NCI-H2196 treated with DMSO at 0.1 percent for 48 hours (cell line): ENCODE data around the gene SREBF1.

ENCODE experiments used
- DNase-seq: peaks from one replicate; lab custom pipeline; 2025; ENCODE audit not compliant: unreplicated experiment; lab: John Stamatoyannopoulos, UW

Gene SREBF1

DNA sequence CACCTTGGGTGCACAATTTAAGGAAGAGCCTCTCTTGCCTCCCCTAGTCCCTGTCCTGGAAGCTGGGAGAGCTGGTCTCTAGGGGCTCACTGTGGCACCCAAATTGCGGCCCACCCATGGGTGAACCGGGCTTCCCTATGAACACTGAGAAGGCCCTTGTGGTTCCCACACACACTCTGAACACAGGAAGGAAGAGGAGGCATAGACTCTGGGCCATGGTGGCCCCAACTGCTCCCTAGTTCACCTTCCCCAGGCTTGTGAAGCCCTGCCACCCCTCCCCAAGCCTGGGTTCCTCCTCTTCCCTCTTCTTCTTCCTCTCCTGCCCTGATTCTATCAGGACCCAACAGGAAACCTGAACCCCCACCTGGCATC lies 10.5 kb downstream of the SREBF1 start:
- DNase-seq, result no peak

DNA sequence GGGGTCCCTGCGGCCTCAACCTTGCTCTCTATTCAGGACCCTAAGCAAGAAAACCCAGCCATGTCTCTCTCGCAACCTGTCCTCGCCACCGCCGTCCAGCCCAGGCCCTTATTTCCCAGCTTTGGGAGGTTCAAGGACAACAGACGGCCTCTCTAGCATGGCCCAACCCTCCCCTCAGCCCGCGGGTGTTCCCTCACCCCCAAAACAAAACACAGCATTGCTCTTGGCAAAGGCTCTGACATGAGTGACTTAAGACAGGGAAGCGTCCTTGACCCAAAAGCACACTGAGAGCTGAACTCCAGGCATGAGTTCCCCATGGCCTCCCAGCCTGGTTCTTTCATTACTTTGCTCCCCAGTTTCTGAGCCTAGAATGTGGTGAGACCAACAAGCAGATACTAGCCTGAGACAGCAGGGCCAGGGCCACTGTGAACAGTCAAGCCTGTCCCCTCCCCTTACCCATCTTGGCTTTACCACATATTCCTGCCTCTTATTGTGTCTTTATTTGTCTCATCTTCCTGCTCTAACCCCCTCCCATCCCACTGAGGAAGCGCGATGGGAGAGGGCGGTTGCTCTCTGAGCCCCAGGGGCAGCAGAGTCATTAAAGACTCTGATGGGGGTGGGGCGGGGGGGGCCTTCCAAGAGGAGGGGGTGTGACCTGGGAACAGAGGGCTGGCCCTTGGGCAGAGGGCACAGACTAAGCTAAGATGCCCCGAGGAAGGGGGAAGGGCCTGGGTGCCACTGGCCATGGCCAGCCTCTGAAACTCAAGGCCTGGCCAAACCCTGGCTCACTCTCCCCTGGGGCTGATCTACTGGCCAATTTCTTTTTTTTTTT lies 11.8 kb downstream of the SREBF1 start:
- no peak for DNase-seq

DNA sequence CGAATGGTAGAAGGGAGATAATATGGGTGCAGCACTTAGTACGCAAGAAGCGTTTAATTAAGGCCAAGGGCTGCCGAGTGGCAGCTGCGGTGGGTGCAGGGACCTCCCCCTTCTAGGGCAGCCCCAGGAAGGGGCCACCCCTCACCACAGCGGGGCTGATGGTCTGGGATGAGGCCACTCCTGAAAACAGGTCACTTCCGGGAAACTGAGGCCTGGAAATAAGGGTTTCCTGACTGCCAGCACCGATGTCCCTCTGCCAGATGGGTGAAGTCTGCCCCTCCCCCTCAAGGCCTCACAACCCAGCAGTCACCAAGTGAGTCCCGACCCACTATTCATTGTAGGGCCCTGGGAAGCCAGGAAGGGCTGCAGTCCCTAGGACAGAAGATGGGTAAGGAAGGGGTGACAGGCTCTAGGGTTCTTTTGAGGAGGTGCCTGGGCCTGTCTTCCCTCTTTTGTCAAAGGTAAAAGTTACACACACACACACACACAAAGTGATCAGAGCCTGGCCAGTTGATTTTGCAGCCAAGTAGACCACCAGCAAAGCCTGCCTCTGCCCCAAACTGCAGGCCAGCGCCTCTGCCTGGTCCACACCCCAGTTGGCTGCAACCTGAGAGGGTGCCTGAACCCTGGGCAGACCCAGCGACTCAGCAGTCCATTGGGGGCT lies 12.5 kb downstream of the SREBF1 start:
- no peak for DNase-seq

DNA sequence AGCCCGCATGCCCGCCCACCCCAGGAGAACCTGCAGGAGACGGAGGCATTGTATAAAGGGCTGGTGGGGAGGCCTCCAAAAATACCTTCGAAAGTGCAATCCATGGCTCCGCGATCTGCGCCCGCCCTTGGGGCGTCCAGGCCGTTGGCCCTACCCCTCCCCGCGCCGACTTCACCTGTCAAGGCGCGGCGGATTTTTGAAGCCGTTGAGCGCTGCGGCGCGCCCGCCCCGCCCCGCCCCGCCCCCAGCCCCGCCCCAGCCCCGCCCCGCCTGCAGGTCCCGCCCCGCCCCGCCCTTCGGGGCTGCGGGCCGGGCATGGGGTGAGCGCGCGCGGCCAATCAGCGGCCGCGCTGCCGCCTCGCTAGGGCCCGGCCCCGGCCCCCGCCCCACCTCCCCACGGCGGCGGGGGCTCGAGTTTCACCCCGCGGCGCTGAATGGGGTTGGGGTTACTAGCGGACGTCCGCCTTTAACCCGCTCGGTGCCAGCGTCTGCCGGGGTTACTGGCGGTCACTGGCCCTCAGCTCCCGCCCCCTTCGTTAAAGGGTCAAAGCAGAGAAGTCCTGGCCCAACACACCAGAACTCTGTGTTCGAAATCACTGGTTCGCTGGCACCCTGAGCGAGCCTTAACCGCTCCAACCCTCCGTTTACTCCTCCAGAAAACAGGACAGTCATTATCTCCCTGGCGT lies 13.2 kb downstream of the SREBF1 start:
- peak; percentile 67 for DNase-seq

DNA sequence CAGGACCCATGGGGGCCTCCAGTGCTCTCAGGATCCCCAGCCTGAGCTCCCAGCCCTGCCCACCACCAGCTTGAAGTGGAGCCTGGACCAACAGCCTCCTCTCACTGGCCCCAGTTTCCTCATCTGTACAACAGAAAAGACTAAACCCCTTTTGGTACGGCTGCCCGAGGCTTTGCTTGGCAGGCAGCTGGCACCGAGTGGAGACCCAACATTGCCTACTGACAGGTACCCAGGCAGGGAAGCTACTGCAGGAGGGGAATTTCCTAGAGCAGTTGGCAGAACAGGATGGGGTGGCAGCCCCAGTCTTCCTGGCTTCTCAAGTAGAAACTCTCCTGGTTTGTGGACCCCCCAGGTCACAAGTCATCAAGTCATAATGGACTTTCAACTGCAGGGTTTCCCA lies 14.2 kb downstream of the SREBF1 start:
- DNase-seq, result no peak

DNA sequence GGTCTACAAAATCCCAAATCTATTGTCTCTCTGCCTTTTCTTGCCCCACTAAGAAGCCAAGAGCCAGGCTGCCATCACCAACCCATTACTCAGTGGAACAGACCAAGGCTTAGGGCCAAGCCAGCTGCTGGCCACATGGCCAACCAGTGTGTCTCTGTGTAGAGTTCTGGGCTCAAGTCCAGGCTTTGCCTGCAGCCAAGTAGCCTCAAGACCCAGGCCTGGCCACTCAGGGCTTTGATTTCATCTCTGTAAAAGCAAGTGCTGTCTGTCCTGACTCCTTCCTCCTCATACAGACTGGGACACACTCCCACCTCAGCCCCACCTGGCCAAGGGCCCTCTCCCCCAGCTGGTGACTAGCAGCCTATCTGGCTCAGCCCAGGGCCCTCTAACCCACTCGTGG lies 14.6 kb downstream of the SREBF1 start:
- no peak for DNase-seq

DNA sequence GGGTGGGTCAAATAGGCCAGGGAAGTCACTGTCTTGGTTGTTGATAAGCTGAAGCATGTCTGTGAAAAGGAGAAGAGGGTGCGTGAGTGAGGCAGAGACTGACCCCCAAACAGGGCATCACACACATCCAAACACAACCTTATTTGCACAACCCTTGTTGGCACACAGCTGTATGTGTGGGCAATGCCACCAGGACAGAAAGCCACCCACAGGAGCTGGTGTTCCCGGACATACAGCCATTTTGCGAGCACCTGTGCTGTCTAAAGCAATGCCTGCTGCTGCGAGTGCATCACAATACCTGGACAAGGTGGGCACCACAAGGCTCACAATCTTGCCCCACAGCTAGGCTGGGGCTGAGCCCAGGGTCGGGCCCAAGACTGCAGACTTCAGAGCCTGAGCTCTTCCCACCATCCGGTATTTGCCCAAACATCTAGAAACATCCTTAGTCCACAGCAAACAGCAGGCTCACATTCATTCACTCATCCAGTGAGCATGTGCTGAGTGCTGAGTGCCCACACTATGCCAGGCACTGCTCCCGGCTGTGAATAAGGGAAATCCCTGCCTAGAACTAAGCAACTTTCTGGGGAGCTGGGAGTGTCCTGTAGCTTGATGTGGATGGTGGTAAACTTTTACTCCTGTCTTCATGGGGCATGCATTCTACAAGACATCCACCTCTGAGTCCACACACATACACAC lies 16.2 kb downstream of the SREBF1 start:
- no peak for DNase-seq

DNA sequence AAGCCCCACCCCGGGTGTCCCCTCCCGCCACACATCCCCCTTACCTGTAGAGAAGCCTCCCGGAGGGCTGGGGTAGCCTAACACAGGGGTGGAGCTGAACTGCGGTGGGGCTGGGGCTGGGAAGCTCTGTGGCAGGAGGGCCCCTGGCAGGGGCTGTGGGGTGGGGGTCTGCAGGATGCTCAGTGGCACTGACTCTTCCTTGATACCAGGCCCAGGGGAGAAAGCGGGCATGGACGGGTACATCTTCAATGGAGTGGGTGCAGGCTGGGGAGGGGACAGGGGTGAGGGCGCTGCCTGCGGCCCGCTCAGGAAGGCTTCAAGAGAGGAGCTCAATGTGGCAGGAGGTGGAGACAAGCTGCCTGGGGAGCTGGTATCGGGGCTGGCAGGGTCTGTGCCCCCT lies 16.7 kb downstream of the SREBF1 start:
- no peak for DNase-seq

DNA sequence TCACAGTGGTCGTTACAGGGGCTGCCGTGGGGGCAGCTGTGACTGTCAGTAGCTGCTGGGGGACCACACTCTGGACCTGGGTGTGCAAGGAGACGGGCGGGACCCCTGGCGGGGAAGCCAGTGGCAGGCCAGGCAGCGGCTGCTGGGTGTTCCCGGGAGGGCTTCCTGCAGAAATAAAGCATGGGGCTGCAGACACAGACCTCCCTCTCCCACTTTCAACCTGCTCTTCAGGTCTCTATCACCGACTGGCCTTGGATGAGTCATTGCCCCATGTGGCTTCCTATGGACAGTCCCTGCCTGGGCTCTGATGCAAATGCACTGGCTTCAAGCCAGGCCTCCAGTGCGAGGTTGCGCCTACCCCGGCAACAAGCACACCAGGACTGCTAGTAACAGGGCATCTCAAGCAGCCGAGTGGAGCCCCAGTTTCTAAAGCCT lies 17.2 kb downstream of the SREBF1 start:
- no peak for DNase-seq

DNA sequence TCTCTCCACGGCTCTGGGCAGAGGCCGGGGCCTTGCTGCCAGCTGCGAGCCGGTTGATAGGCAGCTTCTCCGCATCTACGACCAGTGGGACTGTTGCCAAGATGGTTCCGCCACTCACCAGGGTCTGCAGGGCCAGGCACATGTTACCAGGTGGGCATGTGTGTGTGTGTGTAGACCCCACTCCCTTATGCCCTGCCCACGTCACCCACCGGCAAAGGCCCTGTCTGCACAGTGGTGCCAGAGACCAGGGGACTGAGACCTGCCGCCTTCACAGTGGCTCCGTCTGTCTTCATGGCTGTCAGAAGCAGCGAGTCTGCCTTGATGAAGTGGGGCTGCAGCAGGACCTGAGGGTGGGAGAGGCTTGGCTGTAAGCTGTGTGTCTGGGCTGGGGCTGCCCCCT lies 17.7 kb downstream of the SREBF1 start:
- no peak for DNase-seq

DNA sequence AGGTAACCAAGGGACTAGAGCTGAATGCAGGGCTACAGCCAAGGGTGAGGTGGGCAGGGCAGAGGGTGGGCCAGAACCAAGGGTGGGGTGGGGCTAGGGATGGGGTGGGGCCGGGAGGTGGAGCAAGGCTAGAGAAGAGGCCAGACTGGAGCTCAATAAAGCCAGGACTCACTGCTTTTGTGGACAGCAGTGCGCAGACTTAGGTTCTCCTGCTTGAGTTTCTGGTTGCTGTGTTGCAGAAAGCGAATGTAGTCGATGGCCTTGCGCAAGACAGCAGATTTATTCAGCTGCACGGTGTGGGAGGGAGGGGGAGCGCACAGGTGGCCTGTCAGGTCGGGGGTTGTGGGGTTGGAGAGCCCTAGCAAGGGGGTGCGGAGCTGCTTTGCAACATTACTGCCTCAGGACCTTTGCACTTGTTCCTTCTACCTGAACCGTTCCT lies 18.7 kb downstream of the SREBF1 start:
- no peak for DNase-seq

DNA sequence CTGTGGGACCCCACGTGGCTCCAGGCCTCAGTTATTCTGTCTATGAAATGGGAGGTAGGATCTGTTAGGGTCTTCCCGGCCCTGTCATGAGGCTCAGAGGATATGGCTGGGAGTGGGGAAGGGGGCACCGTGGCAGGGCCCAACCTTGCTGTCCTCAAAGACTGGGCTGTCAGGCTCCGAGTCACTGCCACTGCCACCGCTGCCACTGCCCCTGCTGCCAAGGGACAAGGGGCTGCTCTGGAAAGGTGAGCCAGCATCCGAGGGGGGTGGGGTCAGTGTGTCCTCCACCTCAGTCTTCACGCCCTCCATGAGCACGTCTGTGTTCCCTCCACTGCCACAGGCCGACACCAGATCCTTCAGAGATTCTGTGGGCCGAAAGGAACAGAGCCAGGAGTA lies 19.2 kb downstream of the SREBF1 start:
- DNase-seq, result no peak

DNA sequence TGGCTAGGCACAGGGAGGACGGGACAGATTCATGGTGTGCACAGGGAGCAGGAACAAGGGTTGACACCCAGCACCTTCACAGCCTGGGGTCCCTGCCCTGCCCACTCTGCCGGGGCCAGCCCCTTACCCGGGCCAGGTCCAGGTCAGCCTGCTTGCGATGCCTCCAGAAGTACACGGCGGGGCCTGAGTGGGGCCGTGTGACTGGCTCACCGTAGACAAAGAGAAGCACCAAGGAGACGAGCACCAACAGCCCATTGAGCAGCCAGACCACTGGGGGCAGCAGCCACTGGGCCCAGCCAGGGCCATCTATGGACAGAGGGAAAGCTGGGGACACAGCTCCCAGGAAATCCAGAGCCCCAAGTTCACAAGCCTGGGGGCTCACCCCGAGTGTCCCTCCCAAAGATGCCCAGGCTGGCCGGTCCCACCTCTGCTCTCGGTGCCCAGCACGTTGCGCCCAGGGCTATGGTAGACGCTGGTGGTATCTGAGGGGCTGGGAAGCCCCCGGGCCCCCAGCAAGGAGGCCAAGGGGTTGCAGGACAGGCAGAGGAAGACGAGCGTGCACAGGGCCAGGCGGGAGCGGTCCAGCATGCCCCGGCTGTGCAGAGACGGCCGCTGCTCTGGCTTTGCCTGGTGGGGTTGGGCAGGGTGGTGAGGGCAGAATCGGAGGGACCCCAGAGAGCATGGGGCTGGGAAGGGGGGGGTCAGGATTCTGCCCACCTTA lies 19.8 kb downstream of the SREBF1 start:
- DNase-seq, result no peak

DNA sequence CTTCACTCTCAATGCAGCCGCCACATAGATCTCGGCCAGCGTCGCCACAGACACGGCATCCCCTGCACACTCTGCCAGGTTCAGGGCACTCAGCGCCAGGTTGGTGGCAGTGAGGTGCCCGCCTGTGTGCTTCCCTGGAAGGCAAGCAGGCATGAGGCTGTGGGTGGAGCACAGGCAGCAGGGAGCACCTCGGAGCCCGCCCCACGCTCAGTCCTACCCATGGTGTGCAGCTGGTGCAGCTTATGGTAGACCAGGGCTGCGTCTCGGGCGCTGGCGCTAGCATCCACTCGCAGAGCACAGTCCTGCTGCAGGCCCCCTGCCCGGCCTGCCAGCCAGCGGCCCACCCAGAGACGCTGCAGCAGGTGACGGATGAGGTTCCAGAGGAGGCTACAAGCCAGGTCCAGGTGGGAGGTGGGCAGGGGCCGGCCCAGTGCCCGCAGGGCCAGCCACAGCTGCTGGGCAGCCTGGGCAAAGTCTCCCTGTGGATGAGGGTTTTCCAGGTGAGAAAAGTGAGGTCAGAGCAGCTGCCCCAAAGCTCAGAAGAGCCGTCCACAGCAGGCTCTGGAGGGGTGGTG lies 20.5 kb downstream of the SREBF1 start:
- no peak for DNase-seq

DNA sequence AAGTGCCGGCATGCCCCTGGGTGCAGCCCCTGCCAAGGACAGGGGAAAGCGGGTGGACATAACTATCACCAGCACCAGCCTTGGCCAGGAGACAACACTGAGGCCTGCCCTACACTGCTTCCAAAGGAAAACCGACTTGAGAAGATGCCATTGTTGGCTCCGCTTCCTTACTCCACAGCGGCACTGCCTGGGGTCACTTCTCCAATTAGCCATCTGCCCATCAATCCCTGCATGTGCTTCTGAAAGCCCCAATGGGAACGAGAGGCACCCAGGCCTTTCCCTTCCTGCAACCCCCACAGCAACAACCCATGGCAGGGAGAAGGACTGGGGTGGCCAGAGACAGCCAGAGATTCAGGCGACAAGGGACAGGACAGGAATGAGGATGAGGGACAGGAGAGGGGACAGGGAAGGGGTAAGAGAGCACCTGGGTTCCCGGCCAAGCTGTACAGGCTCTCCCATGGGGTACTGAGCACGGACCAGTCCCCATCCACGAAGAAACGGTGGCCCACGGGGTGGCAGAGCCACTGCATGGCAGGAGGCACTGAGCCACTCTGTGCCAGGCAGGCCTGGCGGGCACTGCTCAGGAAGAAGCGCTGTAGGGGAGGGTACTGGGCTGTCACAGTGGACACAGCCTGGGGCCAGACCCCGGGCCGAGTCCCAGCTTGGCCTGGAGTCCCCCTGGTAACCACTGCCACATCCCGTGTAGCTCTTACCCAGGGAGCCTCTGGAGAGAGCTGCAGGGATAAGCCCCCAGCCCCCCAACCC lies 21.2 kb downstream of the SREBF1 start:
- DNase-seq, result no peak

DNA sequence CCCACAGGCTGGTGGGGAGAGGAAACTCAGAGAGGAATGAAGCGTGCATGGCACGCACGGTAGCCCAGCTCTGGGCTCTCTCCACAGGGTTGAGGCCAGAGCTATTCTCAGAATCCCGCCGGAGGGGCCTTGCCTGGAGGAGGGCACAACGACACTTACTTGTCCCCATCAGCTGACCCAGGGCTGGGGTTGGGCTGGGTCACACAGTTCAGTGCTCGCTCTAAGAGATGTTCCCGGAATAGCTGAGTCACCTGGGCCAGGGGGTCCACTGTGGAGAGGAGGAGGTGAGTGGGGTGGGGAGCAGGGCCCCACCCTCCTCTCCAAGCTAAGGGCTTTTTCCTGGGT lies 21.8 kb downstream of the SREBF1 start:
- DNase-seq, result no peak

DNA sequence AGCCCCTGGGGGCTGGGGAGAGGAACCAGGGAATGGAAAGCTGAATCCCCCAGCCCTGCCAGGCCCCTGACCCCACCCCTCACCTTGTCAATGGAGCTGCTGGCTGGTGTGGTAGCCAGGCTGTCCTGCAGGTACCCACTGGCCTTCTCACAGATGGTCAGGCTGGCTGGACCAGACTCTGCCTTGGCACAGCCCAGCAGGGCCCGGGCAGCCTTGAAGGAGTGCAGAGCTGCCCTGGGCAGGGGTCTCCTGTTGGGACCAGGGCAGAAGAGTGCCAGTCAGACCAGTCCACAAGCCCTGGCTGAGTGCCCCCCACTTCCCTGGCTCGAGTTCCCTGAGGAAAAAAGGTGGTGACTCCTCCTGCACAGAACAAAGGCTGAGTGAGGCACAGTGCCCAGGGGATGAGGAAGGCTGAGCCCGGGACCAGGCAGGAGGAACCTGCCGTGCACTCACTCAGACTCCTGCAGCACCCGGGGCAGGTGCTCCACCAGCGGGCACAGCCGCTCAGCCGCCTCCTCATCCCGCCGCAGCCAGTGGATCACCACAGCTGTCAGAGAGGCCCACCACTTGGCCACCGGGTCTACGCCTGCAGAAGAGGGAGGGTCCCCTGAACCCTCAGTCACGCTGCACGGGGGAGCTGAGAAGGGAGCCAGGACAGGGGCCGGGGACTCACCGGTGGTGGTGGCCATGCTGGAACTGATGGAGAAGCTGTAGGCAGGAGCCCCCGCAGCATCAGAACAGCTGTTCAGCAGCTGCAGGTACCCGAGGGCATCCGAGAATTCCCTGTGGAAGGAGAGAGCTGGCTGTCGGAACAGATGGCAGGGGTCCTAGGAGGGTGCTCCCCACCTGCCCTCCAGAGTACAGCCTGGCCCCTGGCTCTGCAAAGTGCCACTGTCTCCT lies 22.4 kb downstream of the SREBF1 start:
- DNase-seq, result no peak

DNA sequence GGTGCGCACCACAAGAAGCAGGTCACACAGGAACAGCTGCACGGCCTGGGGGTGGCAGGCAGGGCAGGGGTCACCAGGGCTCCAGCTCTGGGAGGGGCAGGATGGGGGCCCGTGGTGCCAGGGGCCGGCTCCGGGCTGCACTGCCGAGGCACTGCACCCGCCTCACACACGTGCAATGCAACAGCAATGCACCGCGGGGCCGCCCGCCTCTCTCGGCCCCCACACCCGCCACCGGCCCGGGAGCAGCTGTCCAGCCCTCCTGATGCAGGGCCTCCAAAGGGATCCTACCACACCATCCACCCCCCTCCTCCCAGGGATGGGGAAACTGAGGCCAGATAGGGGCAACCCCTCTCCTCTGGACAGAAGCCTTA lies 23.1 kb downstream of the SREBF1 start:
- DNase-seq, result no peak
